Activated gamma-delta T cell treated with anti-CD3 and anti-CD28 coated beads, Interleukin-2, amount 50 U/mL, for 16 hours (primary cell): ENCODE data around the gene TTLL6.

Experiments
- DNase-seq: peaks from one replicate; pipeline ENCODE4 v3.0.0-alpha.2; 2020; ENCODE audit warnings: low read depth

TTLL6 gene

GRCh38 chr17:48760411-48760810 lies 56.6 kb downstream of the TTLL6 start:
- no peak for DNase-seq

DNA sequence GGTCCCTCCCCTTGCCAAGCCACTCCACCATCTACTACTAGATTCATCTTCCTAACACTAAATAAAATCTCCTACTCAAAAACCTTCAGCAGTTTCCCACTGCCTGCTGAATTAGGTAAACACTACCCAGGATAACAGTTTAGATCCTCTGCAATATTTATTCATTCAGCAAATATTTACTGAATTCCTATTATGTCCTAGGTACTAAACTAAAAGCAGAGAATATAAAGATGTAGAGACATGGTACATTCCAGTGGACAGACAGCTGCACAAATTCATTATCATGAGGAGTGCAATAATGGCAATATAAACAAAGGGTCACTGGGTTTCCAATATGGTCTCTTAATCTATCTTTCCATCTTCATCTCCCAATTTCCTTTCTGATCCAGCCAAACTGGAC lies 57.7 kb downstream of the TTLL6 start:
- no peak for DNase-seq

DNA sequence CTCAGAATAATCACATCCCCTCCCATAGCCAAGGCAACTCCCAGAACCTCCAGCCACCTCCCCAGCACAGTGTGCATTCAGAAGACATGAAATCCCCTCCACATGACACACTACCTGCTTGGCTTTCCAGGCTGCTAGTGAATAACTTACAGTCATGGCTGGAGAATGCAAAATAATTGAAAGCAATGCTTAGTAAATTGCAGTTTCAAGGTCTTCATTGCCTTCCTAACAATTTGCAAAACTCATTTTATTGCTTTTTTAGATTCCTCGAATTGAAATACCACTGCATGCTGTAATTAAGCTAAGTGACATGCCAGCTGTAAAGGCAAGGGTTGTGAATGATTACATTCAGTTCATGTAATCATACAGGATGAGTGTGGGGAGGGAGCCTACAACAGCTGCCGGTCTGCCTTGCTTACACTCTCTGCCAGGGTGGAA lies 59.5 kb downstream of the TTLL6 start:
- DNase-seq = no peak

DNA sequence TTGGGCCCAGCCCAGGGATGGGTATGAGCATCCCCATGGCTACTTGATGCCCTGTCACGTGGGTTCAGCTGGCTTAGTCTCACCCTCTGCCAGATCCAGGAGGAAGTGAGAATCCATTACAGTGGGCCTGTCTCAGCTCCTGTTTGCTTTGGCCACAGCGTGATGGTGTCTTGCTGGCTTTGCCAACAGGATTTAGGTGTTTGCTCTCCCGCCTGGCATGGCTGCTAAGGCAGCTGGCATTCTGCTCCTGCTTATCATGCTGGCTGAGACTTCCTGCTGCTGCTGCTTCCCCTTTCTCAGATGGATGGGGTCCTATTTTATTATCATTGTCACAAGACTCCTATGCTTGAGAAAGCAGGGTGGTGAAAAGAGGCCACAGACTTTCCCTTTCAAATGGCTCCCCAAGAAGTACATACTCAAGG lies 60.2 kb downstream of the TTLL6 start:
- no peak for DNase-seq

DNA sequence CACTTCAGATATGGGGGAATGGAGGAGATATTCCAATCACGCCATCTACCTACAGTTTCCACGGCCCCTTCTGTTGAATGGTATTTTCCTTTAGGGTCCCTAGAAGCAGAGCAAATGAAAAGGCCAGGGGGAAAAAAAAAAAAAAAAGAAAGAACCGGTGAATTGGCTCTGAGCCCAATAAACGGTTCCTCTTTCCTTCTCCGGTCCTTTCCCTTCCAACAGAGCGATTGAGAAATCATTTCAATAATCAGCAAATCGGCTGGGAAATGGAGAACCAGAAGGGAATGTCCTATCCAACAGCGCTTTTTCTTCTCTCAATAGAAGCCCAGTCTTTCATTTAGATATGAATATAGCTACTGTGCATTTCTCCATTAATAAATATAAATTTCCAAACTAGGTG lies 61.7 kb downstream of the TTLL6 start:
- no peak for DNase-seq

- DNase-seq = no peak
Measured at GRCh38 chr17:48754500-48755261, 62.3 kb downstream of the TTLL6 start.

DNA sequence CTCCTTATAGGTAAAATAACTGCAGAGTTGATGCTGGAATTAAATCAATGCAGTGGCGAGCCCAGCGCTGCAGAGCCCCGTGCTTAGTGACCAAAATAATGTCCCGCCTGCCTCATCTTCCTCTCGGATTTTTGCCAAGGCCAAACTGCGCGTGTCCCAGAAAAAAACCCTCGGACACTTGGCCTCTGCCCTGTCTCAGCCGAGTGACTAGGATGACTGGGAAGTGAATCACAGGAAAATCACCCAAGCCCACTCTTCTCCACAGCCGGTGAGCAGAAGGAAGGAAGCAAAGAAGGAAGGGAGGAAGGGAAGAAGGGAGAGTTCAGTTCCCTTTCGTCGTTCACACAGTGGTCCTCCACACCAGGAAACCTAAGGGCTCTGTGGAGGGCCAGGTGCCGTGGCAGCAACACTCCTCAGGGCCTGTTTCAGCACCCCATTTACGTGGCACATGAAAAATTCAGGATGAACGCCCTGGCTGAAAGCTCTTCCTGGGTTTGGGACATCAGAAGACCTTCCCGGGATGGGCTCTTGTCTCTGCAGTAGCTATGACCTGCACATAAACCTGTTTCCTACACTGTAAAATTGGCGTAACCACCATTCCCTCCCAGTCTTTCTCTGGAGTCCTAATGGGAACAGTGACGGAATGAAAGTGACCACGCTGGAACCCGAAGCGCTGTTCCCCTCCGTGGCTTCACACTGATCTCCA lies 63.1 kb downstream of the TTLL6 start:
- no peak for DNase-seq

- DNase-seq = no peak
Measured at GRCh38 chr17:48752399-48753288, 64.4 kb downstream of the TTLL6 start.

- no peak for DNase-seq
Measured at GRCh38 chr17:48751733-48752398, 65.2 kb downstream of the TTLL6 start.

GRCh38 chr17:48751172-48751571 lies 65.9 kb downstream of the TTLL6 start:
- no peak for DNase-seq

DNA sequence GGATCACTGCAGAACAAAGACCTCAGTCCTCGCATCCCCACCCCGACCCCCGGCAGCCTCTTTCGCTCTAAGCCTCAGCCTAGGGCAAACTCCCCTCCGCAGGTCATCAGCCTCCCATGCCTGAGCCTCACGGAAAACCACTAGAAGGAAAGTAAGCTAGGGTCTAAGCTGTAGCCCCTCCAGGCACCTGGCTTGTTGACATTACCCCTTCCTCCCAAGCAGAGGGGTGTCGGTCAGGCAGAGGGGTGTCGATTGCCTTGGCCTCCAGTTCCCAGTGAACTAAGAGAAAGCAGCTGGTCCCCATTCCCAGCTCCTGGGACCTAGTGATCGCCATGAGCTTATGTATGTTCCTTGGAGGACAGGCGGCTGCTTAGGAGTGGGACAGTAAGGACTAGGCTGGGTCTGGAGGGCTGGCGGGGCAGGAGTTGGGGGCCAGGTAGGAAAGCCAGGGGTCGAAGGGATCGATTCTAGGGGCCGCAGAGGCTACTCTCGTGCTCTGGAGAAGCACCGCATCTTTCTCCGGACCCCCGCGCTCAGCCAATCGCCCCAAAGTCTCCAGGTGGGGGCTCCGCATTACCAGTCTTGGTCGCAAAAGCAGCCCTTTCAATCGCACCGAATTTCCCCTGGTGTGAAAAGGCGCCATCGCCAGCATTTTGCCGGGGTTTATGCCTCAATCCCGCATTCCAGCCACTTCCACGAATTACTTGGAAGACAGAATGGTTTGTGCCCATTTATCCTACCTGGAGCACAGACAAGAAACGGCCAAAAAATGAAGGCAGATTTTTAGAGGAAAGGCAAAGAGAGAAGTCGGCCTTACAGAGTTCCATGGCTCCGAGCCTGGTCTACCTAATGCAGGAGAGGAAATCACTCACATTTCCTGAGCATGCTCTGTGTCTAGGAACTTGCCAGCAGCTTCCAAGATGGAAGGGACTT lies 67.1 kb downstream of the TTLL6 start:
- no peak for DNase-seq

GRCh38 chr17:48748718-48749566 lies 68.1 kb downstream of the TTLL6 start:
- DNase-seq = no peak

DNA sequence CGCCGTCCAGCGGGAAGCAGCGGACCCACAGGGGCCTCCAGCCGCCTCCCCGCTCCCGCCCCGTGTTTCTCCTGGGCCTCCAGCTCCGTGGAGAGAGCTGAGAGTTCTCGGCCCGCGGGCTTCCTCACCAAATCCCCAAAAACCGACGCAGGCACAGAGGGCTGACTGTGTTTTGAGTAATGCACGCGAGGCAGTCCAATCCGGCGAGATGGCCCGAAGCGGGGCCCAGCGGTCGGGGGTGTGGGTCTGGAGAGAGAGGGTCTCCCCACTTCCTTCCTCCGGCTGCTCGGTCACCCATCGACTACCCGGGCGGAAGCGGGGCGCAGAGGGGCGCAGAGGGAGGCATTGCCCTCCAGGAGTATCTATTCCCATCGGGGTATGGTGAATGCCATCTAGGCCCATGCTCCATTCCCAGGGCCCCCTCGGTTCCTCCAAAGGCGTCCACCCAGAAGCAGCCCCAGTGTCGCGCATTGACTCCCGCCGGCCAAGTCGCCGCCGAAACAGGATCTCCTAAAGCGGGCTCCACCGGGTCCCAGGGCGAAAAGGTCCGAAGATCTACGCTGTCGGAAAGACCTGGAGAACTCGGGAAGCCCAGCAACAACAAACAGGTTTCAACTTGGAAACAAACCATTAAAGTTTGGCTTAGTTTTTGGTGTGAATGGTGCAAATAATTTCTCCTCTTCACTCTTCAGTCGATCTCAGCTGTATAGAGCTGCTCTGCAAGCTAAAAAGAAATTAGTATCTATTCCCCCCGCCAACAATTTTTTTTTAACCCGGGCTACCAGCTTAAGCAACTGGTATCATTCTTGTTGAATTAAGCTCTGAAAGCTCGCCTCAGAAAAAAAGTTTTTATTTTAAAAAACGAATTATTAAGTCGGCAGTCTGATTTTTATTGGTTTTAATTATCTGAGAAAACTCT lies 69.3 kb downstream of the TTLL6 start:
- no peak for DNase-seq

DNA sequence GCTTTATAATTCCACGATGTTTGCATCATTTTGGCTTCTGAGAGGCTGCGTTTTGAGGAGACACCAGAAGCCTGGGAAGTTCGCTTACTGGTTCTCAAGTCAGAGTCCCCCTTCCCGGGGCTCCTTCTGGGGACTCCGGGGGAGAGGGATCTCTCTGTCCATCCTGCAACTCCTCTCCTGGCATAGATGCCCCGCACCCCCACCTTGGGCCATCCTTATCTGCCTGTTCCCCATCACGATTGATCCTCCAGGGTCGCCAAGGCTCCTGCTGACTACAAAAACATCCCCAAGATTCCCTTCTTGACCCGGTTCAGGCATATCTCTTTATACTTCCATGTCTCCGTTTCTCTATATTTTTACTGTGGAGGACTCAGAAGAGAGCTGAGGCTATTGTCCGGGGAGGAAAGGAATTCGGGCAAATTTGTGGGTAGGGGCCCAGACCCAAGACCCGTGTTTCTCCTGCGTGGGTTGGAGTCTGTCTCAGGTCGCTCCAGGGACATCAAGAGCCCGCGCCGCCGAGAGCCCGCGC lies 70.0 kb downstream of the TTLL6 start:
- DNase-seq = no peak

DNA sequence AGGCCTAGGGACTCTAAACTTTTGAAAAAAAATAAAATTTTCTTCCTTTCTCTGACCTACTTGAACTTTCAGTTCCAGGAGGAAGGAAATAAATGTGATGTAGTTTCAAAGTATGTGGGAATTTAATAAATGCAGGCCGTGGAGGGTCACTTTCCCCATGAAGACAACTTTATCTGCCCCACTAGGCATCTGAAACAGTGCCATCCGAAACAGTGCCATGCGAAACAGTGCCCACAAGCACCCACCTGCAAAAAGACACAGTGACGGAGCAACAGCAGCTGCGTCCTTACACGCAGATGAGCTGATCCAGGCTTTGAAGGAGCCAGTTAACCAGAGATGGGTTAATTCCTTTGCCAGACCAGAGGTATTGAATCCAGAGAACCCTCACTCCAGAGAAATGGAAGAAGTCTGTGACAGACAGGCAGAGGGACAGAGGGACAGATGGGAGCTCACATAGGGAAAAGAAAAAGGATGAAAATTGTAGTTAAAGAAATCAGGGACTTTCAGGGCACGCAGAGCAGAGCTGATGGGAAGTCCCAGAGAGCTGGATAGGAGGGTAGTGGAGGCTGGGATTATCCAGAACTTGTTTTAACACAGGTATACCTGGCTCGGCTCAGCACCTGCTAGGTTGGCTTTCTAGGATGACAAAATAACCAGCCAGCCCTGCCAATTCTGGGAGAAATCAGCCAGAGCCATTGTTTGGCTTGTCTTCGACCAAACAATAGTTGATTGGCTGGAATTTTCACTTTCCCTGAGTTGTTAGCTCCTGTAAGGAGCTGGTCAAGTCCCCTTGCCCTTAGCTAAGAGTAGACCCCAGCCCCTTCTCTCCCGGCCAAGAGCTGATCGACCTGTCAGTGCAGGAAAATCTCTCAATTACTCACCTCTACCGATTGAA lies 71.4 kb downstream of the TTLL6 start:
- DNase-seq = no peak

- DNase-seq = no peak
Measured at GRCh38 chr17:48740537-48740936, 76.5 kb downstream of the TTLL6 start.

DNA sequence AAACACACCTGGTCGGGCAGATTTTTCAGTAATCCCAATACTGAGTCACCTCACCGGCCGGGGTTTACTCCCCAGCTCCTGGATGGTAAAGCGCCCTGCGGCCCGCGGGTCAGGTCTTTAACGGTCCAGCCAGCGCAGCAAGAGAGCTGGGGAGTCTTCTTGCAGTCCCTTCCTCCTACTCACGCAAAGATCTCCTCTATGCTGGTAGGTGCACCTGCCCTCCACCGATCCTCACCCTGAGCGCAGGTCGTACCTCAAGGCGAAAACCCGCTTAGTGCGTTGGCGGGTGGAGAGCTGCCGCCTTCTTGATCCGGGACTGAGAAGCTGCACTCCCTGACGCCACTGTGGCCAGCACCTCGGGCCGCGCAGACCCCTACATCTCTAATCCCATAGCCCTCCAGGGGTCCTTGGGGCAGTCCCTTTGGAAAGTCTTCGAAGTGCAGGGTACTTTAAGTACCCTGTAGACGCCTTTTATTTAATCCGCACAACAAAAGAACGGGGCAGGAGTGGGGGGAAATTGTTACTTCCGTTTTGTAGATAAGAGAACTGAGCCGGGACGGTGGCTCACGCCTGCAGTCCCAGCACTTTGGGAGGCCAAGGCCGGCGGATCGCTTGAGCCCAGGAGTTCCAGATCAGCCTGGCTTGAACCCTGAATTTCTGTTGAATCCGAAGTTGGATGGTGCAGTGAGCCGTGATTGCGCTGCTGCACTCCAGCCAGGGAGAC lies 78.1 kb downstream of the TTLL6 start:
- DNase-seq = no peak
